Upper lobe of right lung (tissue), 1 donor: ENCODE measurements around the gene DPP4. TPM values are rescaled to one million over a fixed set of nuclear protein-coding genes. Genes with fewer than 3 reads are reported as not detected.

Source experiments
- ATAC-seq: fragments of 200-7000 bp; cut with Tn5 transposase; one replicate; pipeline ENCODE4 v1.9.1; 2020; ENCODE audit warnings: mild to moderate bottlenecking, moderate library complexity
- DNase-seq: peaks from one replicate; pipeline ENCODE4 v3.0.0-alpha.2; 2020
- H3K27ac ChIP-seq: fragments of 200-600 bp; one replicate; pipeline ENCODE4 v1.8.0; 2022
- H3K27me3 ChIP-seq: fragments of 200-600 bp; one replicate; pipeline ENCODE4 v1.8.0; 2022; ENCODE audit warnings: mild to moderate bottlenecking
- H3K36me3 ChIP-seq: fragments of 200-600 bp; one replicate; pipeline ENCODE4 v1.8.0; 2022
- H3K4me1 ChIP-seq: fragments of 200-600 bp; one replicate; pipeline ENCODE4 v1.8.0; 2022
- H3K4me3 ChIP-seq: fragments of 200-600 bp; one replicate; pipeline ENCODE4 v1.8.0; 2022; ENCODE audit warnings: mild to moderate bottlenecking
- H3K9me3 ChIP-seq: fragments of 200-600 bp; one replicate; pipeline ENCODE4 v1.8.0; 2022
- CTCF ChIP-seq: fragments of 200-600 bp; IDR thresholded peaks from one replicate; pipeline ENCODE4 v1.8.0; 2022; ENCODE audit warnings: antibody characterized with exemption
- intact Hi-C: fragments of 100-400 bp; cut with DNase I; formaldehyde crosslinking; loops from one replicate; pipeline ENCODE4 v1.11.0; 2022
- total RNA-seq: library from RNA; stranded (reverse); fragmentation: NEBNext Ultra II Directional; extraction: Animal tissue kit (Norgen Biotek cat#: 25700); gene quantifications from one replicate; pipeline ENCODE4 v1.2.1, GENCODE V29; 2021
- donor health status: DM: no; HTN: yes; CAD: no; lungs with severe emphysema.

The DPP4 gene
- total RNA-seq, 1 donor from 2014 or later: 30.7 TPM

GRCh38 chr2:162014751-162015150, 59.3 kb downstream of the DPP4 start:
- Histone ChIP-seq H3K9me3 (no peaks in the 10 kb centered on the region), H3K36me3 (peaks cover 3% of the 10 kb centered on the region), H3K4me3 (no peak overlapping the region), H3K27me3 (no peaks in the 10 kb centered on the region), H3K4me1 (peaks cover 9% of the 10 kb centered on the region), H3K27ac (no peak overlapping the region)
- intact Hi-C loops: no loop called here
- no peak for TF ChIP-seq CTCF
- ATAC-seq (peak; percentile 56), DNase-seq (no peak)

GRCh38 chr2:162013514-162014475, 60.2 kb downstream of the DPP4 start:
- no peak for TF ChIP-seq CTCF
- peak; percentile 77 for ATAC-seq
- H3K4me3 ChIP-seq: peak overlapping the region; percentile 17
- no peaks in the 10 kb centered on the region for H3K36me3 ChIP-seq
- intact Hi-C loops: no loop called here
- H3K27ac ChIP-seq: peak overlapping the region; percentile 48
- H3K27me3 ChIP-seq: no peaks in the 10 kb centered on the region
- H3K9me3 ChIP-seq: no peaks in the 10 kb centered on the region
- H3K4me1 ChIP-seq: peaks cover 9% of the 10 kb centered on the region
- no peak for DNase-seq

- TF ChIP-seq CTCF: no peak
- ATAC-seq (no peak), DNase-seq (no peak)
- Histone ChIP-seq H3K27ac (no peak overlapping the region), H3K9me3 (no peaks in the 10 kb centered on the region), H3K4me3 (no peak overlapping the region), H3K27me3 (no peaks in the 10 kb centered on the region), H3K36me3 (no peaks in the 10 kb centered on the region), H3K4me1 (peaks cover 9% of the 10 kb centered on the region)
- intact Hi-C loops: no loop called here
These were observed 61.4 kb downstream of the DPP4 start for GRCh38 chr2:162012565-162013058.

- no peak for DNase-seq
- intact Hi-C loops: no loop called here
- TF ChIP-seq CTCF: no peak
These were observed 62.1 kb downstream of the DPP4 start for GRCh38 chr2:162011706-162012564.

GRCh38 chr2:162009543-162009942, 64.5 kb downstream of the DPP4 start:
- Histone ChIP-seq H3K4me1 (peaks cover 9% of the 10 kb centered on the region), H3K9me3 (no peaks in the 10 kb centered on the region), H3K27me3 (no peaks in the 10 kb centered on the region), H3K4me3 (no peak overlapping the region), H3K27ac (no peak overlapping the region), H3K36me3 (no peaks in the 10 kb centered on the region)
- DNase-seq: no peak
- no peak for TF ChIP-seq CTCF
- intact Hi-C loops: loop anchor here (10.0 kb wide), 1 partner anchor 115 kb away; no protein-coding TSS in a partner anchor
- no peak for ATAC-seq

More at GRCh38 chr2:162011706-162012564, 62.1 kb downstream of the DPP4 start:
- no peak overlapping the region for H3K27ac ChIP-seq
- H3K4me1 ChIP-seq: peaks cover 9% of the 10 kb centered on the region
- no peaks in the 10 kb centered on the region for H3K9me3 ChIP-seq
- H3K36me3 ChIP-seq: no peaks in the 10 kb centered on the region
- H3K4me3 ChIP-seq: no peak overlapping the region
- ATAC-seq: no peak
- H3K27me3 ChIP-seq: no peaks in the 10 kb centered on the region
